Activated CD4-positive, alpha-beta memory T cell treated with anti-CD3 and anti-CD28 coated beads, Interleukin-2, amount 10 ng/mL, durations not matched to agents 7 days and 5 days (primary cell): ENCODE results near the gene TTC28. TPM values are rescaled to one million over a fixed set of nuclear protein-coding genes. Genes with fewer than 3 reads are reported as not detected.
"Not testable (repeated sequence)": the region's sequence is repeated elsewhere in the genome, so short reads cannot be mapped to it uniquely, and the experiment has no call there.

Source experiments
- CTCF ChIA-PET: fragments of 350-600 bp; sonication (Branson Sonifier 250); formaldehyde crosslinking; loops from one replicate; lab custom pipeline; 2021; ENCODE audit warnings: antibody characterized with exemption, inconsistent platforms; lab: Charles Lee
- POLR2A ChIA-PET: fragments of 350-600 bp; sonication (Branson Sonifier 250); formaldehyde crosslinking; loops from one replicate; lab custom pipeline; 2021; ENCODE audit warnings: antibody characterized with exemption; lab: Charles Lee
- DNase-seq: peaks from one replicate; pipeline ENCODE4 v3.0.0-alpha.2; 2020
- H3K27ac Mint-ChIP-seq: one replicate; pipeline ENCODE4 v1.8.0; 2021; ENCODE audit warnings: mild to moderate bottlenecking, mixed read lengths
- H3K27me3 Mint-ChIP-seq: one replicate; pipeline ENCODE4 v1.8.0; 2021; ENCODE audit warnings: mixed read lengths
- H3K36me3 Mint-ChIP-seq: one replicate; pipeline ENCODE4 v1.8.0; 2021; ENCODE audit warnings: low read depth, mixed read lengths
- H3K4me1 Mint-ChIP-seq: one replicate; pipeline ENCODE4 v1.8.0; 2021; ENCODE audit warnings: mixed read lengths
- H3K4me3 Mint-ChIP-seq: one replicate; pipeline ENCODE4 v1.8.0; 2021; ENCODE audit warnings: mild to moderate bottlenecking, mixed read lengths
- H3K9me3 Mint-ChIP-seq: one replicate; pipeline ENCODE4 v1.8.0; 2021; ENCODE audit warnings: mixed read lengths
- total RNA-seq, 2 experiments: library from RNA; stranded (reverse); gene quantifications; one replicate each; pipeline ENCODE4 v1.2.3, GENCODE V29; 2021

Gene TTC28
- total RNA-seq, 2 experiments from 2014 or later, result 0.93 to 1.4 TPM

DNA sequence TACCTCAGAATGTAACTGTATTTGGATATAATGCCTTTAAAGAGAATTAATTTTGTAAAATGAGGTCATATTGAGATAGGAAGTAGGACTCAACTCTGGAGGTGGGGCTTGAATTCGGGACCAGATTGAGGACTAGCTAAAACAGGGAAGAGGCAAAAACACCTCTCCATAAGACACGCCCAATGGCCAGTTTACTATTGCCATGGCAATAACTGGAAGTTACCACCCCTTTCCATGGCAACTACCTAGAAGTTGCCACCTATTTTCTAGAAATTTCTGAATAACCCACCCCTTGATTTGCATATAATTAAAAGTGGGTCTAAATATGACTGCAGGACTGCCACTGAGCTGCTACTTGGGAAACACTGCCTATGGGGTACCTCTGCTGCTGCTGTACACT, 206.4 kb downstream of the TTC28 start:
- Mint-ChIP-seq H3K4me3 (no peak overlapping the region), H3K27me3 (peaks cover 28% of the 10 kb centered on the region), H3K36me3 (no peaks in the 10 kb centered on the region), H3K4me1 (no peaks in the 10 kb centered on the region), H3K27ac (no peak overlapping the region), H3K9me3 (no peaks in the 10 kb centered on the region)
- POLR2A ChIA-PET, result no interaction called here
- CTCF ChIA-PET, result no interaction called here
- DNase-seq, result no peak

- H3K27ac Mint-ChIP-seq, H3K4me1 Mint-ChIP-seq, H3K9me3 Mint-ChIP-seq, DNase-seq, H3K4me3 Mint-ChIP-seq, H3K36me3 Mint-ChIP-seq, CTCF ChIA-PET, POLR2A ChIA-PET: not testable (repeated sequence)
- peaks cover 19% of the 10 kb centered on the region for H3K27me3 Mint-ChIP-seq
These were observed 212.6 kb downstream of the TTC28 start for GRCh38 chr22:28467055-28467454.

- DNase-seq, result no peak
- POLR2A ChIA-PET, result no interaction called here
- Mint-ChIP-seq H3K4me1 (no peaks in the 10 kb centered on the region), H3K27me3 (peaks cover 13% of the 10 kb centered on the region), H3K9me3 (no peaks in the 10 kb centered on the region), H3K4me3 (no peak overlapping the region), H3K36me3 (no peaks in the 10 kb centered on the region), H3K27ac (no peak overlapping the region)
- CTCF ChIA-PET, result no interaction called here
These were observed 213.2 kb downstream of the TTC28 start for GRCh38 chr22:28466399-28466798.

DNA sequence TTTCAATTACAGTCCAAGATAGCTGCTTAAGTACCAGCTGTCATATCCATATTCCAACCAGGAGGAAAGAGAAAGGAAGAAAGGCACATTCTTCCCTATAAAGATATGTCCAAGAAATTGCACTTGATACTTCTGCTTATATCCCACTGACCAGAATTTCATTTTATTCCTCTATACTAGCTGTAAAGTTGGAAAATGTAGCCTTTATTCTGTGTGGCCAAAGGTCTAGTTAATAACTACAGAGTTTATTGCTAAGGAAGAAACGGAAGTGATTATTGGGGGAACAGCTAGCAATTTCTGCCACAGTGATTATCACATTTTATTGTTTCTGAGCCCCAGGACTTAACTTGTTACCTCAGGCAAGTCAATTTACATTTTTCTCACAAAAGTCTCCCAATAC, 213.8 kb downstream of the TTC28 start:
- DNase-seq, result no peak
- Mint-ChIP-seq H3K27ac (no peak overlapping the region), H3K4me1 (no peaks in the 10 kb centered on the region), H3K27me3 (peaks cover 8% of the 10 kb centered on the region), H3K36me3 (no peaks in the 10 kb centered on the region), H3K4me3 (no peak overlapping the region), H3K9me3 (no peaks in the 10 kb centered on the region)
- ChIA-PET CTCF (no interaction called here), POLR2A (no interaction called here)

GRCh38 chr22:28464127-28464526, 215.5 kb downstream of the TTC28 start:
- Mint-ChIP-seq H3K27ac (no peak overlapping the region), H3K4me1 (no peaks in the 10 kb centered on the region), H3K4me3 (no peak overlapping the region), H3K9me3 (no peaks in the 10 kb centered on the region), H3K36me3 (no peaks in the 10 kb centered on the region), H3K27me3 (peaks cover 3% of the 10 kb centered on the region)
- DNase-seq, result no peak
- POLR2A ChIA-PET, result no interaction called here
- CTCF ChIA-PET, result no interaction called here

GRCh38 chr22:28463408-28463807, 216.2 kb downstream of the TTC28 start:
- H3K27ac Mint-ChIP-seq, H3K4me1 Mint-ChIP-seq, DNase-seq, H3K27me3 Mint-ChIP-seq, H3K9me3 Mint-ChIP-seq, CTCF ChIA-PET, H3K4me3 Mint-ChIP-seq, POLR2A ChIA-PET, H3K36me3 Mint-ChIP-seq: not testable (repeated sequence)

DNA sequence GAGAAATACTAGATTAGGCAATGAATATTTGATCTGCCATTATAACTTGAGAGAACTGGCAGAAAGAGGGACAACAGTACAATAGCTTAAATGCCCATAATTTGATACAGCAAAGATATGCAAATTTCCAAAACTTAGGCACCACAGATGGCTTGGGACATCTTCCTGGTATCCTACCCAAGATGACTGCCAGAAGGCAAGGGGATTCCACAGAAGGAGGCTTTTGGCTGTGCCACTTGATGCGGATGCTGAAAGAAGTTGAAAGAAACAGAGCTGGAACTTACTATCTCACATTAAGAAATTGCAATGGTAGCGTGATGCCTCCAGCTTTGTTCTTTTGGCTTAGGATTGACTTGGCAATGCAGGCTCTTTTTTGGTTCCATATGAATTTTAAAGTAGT, 216.7 kb downstream of the TTC28 start:
- CTCF ChIA-PET, result no interaction called here

GRCh38 chr22:28462041-28462440, 217.6 kb downstream of the TTC28 start:
- Mint-ChIP-seq H3K27me3 (peaks cover 3% of the 10 kb centered on the region), H3K9me3 (no peaks in the 10 kb centered on the region), H3K36me3 (no peaks in the 10 kb centered on the region), H3K4me3 (no peak overlapping the region), H3K27ac (no peak overlapping the region), H3K4me1 (no peaks in the 10 kb centered on the region)
- CTCF ChIA-PET, result no interaction called here
- POLR2A ChIA-PET, result no interaction called here
- DNase-seq, result no peak

More for the DNA sequence above, 216.7 kb downstream of the TTC28 start:
- Mint-ChIP-seq H3K27ac (no peak overlapping the region), H3K4me3 (no peak overlapping the region), H3K9me3 (no peaks in the 10 kb centered on the region), H3K4me1 (no peaks in the 10 kb centered on the region), H3K36me3 (no peaks in the 10 kb centered on the region), H3K27me3 (peaks cover 3% of the 10 kb centered on the region)
- no peak for DNase-seq
- POLR2A ChIA-PET, result no interaction called here

DNA sequence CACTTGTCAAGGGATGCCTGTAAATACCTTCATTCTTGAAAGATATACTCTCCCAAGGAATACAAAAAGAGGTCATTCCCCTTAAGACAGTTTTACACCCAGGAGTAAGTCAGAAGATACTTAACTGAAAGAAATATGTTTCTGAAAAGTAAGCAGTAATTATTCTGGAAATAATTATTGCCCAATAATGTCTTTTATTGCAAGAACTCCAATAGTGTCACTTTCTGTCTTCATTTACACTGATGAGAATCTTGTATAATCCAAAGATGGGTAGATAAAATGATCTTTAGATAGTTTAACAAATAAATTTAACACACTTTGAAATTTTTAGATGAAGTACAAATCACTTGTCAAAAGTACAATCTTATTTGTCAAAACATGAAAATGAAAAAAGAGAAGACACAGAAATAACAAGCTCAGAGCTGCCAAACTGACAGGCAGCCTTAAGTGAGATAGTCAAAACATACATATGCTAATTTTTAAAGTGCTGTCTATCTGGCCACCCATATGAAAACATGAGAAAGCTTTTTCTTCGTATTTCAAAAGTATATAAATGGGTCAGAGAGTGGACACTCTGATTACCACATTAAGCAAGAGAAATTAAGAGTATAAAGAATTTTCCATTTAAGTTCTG, 225.1 kb downstream of the TTC28 start:
- Mint-ChIP-seq H3K9me3 (no peaks in the 10 kb centered on the region), H3K36me3 (no peaks in the 10 kb centered on the region), H3K4me1 (no peaks in the 10 kb centered on the region), H3K27me3 (peaks cover 15% of the 10 kb centered on the region), H3K27ac (no peak overlapping the region), H3K4me3 (no peak overlapping the region)
- DNase-seq, result no peak
- POLR2A ChIA-PET, result no interaction called here
- CTCF ChIA-PET, result no interaction called here

DNA sequence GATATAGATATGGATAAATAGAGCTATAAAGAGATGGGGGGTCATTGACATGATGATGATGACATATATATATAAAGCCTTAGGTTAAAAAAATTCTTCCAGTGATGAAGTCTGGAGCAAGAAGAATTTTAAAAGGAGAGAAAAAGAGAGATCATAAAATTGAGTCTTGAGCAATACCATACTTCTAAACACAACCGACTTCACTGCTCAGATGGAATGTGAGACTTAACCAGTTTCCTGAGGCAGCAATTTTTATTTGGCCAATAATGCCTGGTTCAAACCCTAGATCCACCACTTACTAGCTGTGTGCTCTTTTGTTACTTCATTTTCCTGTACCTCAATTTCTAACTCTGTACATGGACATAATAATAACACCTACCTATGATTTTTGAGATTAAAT, 229.5 kb downstream of the TTC28 start:
- H3K27ac Mint-ChIP-seq, result no peak overlapping the region
- DNase-seq, result no peak
- peaks cover 34% of the 10 kb centered on the region for H3K27me3 Mint-ChIP-seq
- CTCF ChIA-PET, result no interaction called here
- no peaks in the 10 kb centered on the region for H3K9me3 Mint-ChIP-seq
- H3K4me3 Mint-ChIP-seq, result no peak overlapping the region
- POLR2A ChIA-PET, result no interaction called here
- H3K4me1 Mint-ChIP-seq, result no peaks in the 10 kb centered on the region
- no peaks in the 10 kb centered on the region for H3K36me3 Mint-ChIP-seq

GRCh38 chr22:28449041-28449440, 230.6 kb downstream of the TTC28 start:
- DNase-seq, result no peak
- no peaks in the 10 kb centered on the region for H3K36me3 Mint-ChIP-seq
- H3K4me3 Mint-ChIP-seq, result no peak overlapping the region
- H3K27ac Mint-ChIP-seq, result no peak overlapping the region
- H3K4me1 Mint-ChIP-seq, result no peaks in the 10 kb centered on the region
- ChIA-PET POLR2A (no interaction called here), CTCF (no interaction called here)
- no peaks in the 10 kb centered on the region for H3K9me3 Mint-ChIP-seq
- H3K27me3 Mint-ChIP-seq, result peaks cover 41% of the 10 kb centered on the region

DNA sequence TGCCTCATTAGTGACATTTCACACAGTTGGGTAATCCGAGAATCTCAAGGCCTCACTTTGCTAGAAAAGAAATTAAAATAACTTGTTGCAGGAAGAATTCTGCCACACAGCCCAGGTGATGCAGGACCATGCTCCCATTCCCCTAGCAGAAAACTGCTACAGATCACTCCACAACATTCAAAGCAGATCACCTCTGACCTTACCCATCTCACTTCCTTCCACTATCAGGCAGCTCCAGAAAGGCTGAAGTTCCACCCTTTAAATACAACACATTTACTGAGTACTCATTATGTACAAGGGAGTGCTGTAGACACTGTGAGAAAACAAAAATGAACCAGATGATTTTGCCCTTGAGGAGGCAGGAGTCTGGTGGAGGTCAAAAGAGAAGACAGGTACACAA, 231.0 kb downstream of the TTC28 start:
- DNase-seq, result no peak
- POLR2A ChIA-PET, result no interaction called here

GRCh38 chr22:28444659-28445058, 235.0 kb downstream of the TTC28 start:
- Mint-ChIP-seq H3K27me3 (peaks cover 45% of the 10 kb centered on the region), H3K9me3 (no peaks in the 10 kb centered on the region), H3K4me3 (no peak overlapping the region), H3K36me3 (no peaks in the 10 kb centered on the region), H3K4me1 (peaks cover 18% of the 10 kb centered on the region), H3K27ac (no peak overlapping the region)
- POLR2A ChIA-PET, result no interaction called here
- CTCF ChIA-PET, result interaction anchor here (1.3 to 1.8 kb wide), 3 partner anchors 9 to 191 kb away, joined by 3 to 4 read pairs (median 4); no protein-coding TSS in a partner anchor
- DNase-seq, result no peak

More for the DNA sequence above, 231.0 kb downstream of the TTC28 start:
- CTCF ChIA-PET, result no interaction called here
- Mint-ChIP-seq H3K4me1 (peaks cover under 1% of the 10 kb centered on the region), H3K27me3 (peaks cover 38% of the 10 kb centered on the region), H3K4me3 (no peak overlapping the region), H3K27ac (no peak overlapping the region), H3K9me3 (no peaks in the 10 kb centered on the region), H3K36me3 (no peaks in the 10 kb centered on the region)

DNA sequence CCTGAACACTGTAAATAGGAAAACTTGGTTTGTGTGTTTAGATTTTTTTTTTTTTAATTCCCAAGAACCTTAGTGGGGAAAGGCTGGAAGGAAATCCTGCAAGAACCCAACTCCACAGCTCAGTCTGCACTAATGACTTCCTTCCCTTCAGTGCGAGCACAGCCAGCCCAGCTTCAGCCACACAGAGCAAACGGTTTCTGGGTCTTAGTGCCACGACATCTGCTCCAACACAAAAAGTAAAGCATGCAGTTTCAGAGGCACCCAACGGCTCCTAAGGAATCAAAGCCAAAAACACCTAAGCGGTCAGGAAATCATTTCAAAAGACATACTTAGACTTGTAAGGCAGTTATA, 236.1 kb downstream of the TTC28 start:
- Mint-ChIP-seq H3K27me3 (peaks cover 39% of the 10 kb centered on the region), H3K9me3 (no peaks in the 10 kb centered on the region), H3K27ac (no peak overlapping the region), H3K4me3 (peak overlapping the region; percentile 69), H3K4me1 (peaks cover 18% of the 10 kb centered on the region), H3K36me3 (no peaks in the 10 kb centered on the region)
- peak; percentile 22 for DNase-seq
- ChIA-PET POLR2A (no interaction called here), CTCF (interaction anchor here (1.2 to 1.3 kb wide), 2 partner anchors 190 to 524 kb away, joined by 4 read pairs; partner anchors contain the start of gene PITPNB)
